ENCODE measurements around the gene FBL. TPM values are rescaled to one million over a fixed set of nuclear protein-coding genes. Genes with fewer than 3 reads are reported as not detected.

Gene FBL
- polyA plus RNA-seq, 1 experiment = 256 TPM

DNA sequence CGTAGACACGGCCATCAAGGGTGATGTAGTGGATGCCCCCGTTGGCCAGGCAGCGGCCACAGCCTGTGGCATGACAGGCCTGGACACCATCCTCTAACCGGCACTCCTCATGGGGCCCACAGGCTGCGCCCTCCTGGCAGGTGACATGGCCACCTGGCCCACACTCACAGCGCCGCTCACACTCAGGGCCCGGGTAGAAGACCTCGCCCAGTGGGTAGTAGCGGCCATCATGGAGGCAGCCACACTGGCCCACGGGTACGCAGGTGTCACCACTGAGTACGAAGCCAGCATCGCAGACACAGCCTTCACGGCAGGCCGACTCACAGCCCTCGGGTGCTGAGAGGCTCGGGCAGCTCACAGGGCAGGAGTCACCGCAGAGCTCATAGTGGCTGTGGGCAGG is 27.2 kb upstream of the FBL start:
- Histone ChIP-seq H3K9me3 (ENCODE audit: control insufficient read depth, insufficient read depth, low read length) (no peaks in the 10 kb centered on the region; the same call in 1 of the 2 replicates), H3K4me3 (ENCODE audit: low read depth, low read length) (no peak overlapping the region), H3K27ac (ENCODE audit: low read depth, low read length) (no peak overlapping the region), H3K27me3 (ENCODE audit: control insufficient read depth, insufficient read depth, low read length) (no peaks in the 10 kb centered on the region)
- TF ChIP-seq, protein P1, sequence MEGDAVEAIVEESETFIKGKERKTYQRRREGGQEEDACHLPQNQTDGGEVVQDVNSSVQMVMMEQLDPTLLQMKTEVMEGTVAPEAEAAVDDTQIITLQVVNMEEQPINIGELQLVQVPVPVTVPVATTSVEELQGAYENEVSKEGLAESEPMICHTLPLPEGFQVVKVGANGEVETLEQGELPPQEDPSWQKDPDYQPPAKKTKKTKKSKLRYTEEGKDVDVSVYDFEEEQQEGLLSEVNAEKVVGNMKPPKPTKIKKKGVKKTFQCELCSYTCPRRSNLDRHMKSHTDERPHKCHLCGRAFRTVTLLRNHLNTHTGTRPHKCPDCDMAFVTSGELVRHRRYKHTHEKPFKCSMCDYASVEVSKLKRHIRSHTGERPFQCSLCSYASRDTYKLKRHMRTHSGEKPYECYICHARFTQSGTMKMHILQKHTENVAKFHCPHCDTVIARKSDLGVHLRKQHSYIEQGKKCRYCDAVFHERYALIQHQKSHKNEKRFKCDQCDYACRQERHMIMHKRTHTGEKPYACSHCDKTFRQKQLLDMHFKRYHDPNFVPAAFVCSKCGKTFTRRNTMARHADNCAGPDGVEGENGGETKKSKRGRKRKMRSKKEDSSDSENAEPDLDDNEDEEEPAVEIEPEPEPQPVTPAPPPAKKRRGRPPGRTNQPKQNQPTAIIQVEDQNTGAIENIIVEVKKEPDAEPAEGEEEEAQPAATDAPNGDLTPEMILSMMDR (IDR thresholded peaks at IDR 0.05; ENCODE audit: low read depth, low read length) = no peak
- ChIA-PET POLR2A (no interaction called here), CTCF (no interaction called here)
- no peak for DNase-seq (ENCODE audit: low read depth, low spot score)

DNA sequence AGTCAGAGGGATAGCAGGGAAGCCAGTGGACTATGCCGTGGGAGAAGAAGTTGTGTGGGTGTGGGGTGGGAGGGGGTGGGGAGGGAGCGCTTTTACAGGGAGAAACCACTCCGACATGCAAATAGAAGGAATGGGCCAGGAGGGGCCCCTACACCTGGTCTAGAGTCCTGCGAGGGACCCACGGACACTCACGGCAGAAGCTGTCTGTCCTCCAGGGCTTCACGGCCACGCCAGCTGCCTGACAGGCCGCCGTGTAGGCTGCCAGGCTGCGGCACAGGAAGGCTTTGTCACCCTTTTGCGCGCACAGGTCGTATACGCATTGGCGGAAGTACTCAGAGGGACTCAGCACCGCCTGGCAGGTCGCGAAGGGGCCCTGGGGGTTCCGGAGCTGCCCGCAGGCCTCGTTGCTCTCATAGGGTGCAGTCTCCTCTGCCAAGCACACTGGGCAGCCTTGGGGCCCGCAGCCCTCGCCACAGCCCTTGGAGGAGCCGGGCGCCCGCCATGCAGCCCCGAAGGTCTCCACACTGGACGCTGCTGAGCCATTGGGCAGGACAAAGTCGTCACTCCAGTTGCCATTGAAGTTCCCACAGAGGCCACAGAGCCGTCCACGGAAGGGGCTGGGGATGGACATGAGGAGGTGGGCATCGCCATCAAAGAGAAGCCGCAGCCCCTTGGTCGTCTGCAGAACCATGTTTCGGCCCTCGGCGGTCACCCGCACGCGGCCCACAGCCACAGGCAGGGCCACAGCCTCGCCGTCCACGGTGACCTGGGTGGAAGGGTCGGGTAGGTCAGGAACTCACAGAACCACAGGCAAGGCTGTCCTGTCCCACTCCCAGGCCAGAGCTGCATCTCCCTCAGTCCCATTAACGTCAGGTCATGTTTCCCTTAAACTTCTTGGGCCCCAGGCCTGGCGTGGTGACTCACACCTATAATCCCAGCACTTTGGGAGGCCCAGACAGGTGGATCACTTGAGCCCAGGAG is 26.0 kb upstream of the FBL start:
- TF ChIP-seq, protein P1 (IDR thresholded peaks at IDR 0.05; ENCODE audit: low read depth, low read length) = no peak
- Histone ChIP-seq H3K9me3 (ENCODE audit: control insufficient read depth, insufficient read depth, low read length) (no peaks in the 10 kb centered on the region; the same call in 1 of the 2 replicates), H3K27me3 (ENCODE audit: control insufficient read depth, insufficient read depth, low read length) (no peaks in the 10 kb centered on the region), H3K4me3 (ENCODE audit: low read depth, low read length) (no peak overlapping the region), H3K27ac (ENCODE audit: low read depth, low read length) (no peak overlapping the region)
- CTCF ChIA-PET = no interaction called here
- POLR2A ChIA-PET = no interaction called here
- no peak for DNase-seq (ENCODE audit: low read depth, low spot score)

GRCh38 chr19:39871362-39871761 is 25.2 kb upstream of the FBL start:
- ChIA-PET CTCF (no interaction called here), POLR2A (no interaction called here)
- TF ChIP-seq, protein P1 (IDR thresholded peaks at IDR 0.05; ENCODE audit: low read depth, low read length) = no peak
- DNase-seq (ENCODE audit: low read depth, low spot score) = no peak
- Histone ChIP-seq H3K4me3 (ENCODE audit: low read depth, low read length) (no peak overlapping the region), H3K27me3 (ENCODE audit: control insufficient read depth, insufficient read depth, low read length) (no peaks in the 10 kb centered on the region), H3K27ac (ENCODE audit: low read depth, low read length) (no peak overlapping the region), H3K9me3 (ENCODE audit: control insufficient read depth, insufficient read depth, low read length) (no peaks in the 10 kb centered on the region; the same call in 1 of the 2 replicates)

- DNase-seq (ENCODE audit: low read depth, low spot score) = no peak
- TF ChIP-seq, protein P1 (IDR thresholded peaks at IDR 0.05; ENCODE audit: low read depth, low read length) = no peak
- H3K9me3 ChIP-seq (ENCODE audit: control insufficient read depth, insufficient read depth, low read length) = no peaks in the 10 kb centered on the region; the same call in 1 of the 2 replicates
- no peaks in the 10 kb centered on the region for H3K27me3 ChIP-seq (ENCODE audit: control insufficient read depth, insufficient read depth, low read length)
- CTCF ChIA-PET = no interaction called here
- POLR2A ChIA-PET = no interaction called here
- no peak overlapping the region for H3K27ac ChIP-seq (ENCODE audit: low read depth, low read length)
- H3K4me3 ChIP-seq (ENCODE audit: low read depth, low read length) = no peak overlapping the region
These were observed 24.2 kb upstream of the FBL start for GRCh38 chr19:39870171-39870971.
